ENCODE results near the gene GLOD5.

DNA sequence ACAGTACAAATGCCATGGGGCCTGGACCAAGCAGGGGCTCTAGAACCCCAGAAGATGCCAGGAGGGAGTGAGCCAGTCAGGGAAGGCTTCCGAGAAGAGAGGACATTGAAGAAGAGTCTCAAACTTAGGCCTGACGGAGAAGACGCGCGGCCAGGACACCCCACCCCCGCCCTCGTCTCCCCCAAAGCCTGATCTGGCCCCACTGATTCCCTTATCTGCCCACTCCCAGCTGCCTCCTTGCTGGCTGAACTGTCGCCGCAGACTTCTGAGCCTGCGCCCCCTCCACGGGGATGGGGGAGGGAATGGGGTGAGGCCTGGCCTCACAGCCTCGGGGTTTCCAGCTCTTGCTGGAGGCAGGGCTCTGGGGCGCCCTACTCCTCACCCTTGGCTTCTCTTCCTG, 21.2 kb downstream of the GLOD5 start:
- TF ChIP-seq, protein P1, sequence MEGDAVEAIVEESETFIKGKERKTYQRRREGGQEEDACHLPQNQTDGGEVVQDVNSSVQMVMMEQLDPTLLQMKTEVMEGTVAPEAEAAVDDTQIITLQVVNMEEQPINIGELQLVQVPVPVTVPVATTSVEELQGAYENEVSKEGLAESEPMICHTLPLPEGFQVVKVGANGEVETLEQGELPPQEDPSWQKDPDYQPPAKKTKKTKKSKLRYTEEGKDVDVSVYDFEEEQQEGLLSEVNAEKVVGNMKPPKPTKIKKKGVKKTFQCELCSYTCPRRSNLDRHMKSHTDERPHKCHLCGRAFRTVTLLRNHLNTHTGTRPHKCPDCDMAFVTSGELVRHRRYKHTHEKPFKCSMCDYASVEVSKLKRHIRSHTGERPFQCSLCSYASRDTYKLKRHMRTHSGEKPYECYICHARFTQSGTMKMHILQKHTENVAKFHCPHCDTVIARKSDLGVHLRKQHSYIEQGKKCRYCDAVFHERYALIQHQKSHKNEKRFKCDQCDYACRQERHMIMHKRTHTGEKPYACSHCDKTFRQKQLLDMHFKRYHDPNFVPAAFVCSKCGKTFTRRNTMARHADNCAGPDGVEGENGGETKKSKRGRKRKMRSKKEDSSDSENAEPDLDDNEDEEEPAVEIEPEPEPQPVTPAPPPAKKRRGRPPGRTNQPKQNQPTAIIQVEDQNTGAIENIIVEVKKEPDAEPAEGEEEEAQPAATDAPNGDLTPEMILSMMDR (IDR thresholded peaks at IDR 0.05), result no peak
- no peak for TF ChIP-seq POLR2A (IDR thresholded peaks at IDR 0.05)
- TF ChIP-seq POLR2AphosphoS5 (IDR thresholded peaks at IDR 0.05; ENCODE audit: insufficient read depth in 1 of 2, low read depth in 1 of 2), result no peak

All from vagina (tissue), 2 donors.